HG03521 (cell line): Measurements from ENCODE around the gene MAP4K4.

Experiments used
- ATAC-seq: cut with Tn5 transposase; IDR thresholded peaks from one replicate; pipeline ENCODE4 v1.9.1; 2021; ENCODE audit warnings: mild to moderate bottlenecking, moderate library complexity; ENCODE audit not compliant: unreplicated experiment

The MAP4K4 gene

GRCh38 chr2:101809698-101810097, 112.2 kb downstream of the MAP4K4 start:
- ATAC-seq, result no peak

DNA sequence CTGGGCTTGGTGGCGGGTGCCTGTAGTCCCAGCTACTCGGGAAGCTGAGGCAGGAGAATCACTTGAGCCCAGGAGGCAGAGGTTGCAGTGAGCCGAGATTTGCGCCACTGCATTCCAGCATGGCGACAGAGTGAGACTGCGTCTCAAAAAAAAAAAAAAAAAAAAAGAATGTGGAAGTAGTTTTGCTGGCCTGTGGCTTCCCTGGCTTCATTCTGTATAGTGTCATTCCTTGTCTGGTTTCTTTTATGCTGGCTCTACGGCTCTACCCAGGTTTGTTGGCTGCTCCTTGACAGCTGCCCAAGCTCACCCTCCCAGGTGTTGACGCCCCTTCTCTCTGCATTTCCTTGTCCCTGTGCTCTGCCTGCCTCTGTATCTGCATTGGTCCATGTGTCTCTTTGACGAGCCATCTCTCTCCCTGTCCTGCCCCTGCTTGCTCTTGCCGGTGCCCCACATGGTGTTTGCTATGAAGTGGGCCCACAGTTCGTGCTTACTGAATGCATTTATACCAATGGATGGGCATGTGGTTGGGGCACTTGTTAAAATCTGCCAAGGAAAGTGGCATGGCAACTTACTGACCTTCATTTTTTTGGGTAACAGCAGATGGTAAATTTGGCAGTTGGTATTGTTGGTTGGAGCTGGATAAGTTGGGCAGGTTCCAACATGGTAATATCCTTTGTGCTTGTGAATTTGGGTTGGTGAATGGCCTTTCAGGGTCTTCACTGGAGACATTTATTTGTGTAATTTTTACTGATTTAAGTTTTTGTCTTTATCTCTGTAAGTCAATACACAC, 113.9 kb downstream of the MAP4K4 start:
- ATAC-seq, result no peak

GRCh38 chr2:101812226-101812625, 114.7 kb downstream of the MAP4K4 start:
- no peak for ATAC-seq

- no peak for ATAC-seq
These were observed 117.2 kb downstream of the MAP4K4 start for GRCh38 chr2:101814752-101815151.

DNA sequence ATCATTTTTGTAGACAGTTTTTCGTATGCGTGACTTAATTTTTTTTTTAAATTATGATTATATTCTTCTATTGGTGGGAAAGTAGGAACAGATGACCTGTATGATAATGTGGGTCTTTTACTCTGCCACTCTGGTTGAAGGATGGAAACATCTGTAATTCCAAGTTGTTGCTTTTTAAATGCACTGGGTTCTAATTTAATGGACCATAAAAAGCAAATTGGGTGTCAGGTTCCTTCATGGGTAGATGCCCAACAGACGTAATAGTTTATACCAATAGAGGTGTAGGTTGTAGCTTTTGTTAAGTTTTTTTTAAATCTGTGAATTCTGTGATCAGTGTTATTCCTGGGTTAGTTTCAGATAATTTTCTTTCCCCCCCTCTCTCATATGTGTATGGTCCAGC, 117.6 kb downstream of the MAP4K4 start:
- no peak for ATAC-seq

- ATAC-seq, result no peak
These were observed 118.4 kb downstream of the MAP4K4 start for GRCh38 chr2:101815739-101816391.

GRCh38 chr2:101816598-101816997, 119.1 kb downstream of the MAP4K4 start:
- ATAC-seq, result no peak

DNA sequence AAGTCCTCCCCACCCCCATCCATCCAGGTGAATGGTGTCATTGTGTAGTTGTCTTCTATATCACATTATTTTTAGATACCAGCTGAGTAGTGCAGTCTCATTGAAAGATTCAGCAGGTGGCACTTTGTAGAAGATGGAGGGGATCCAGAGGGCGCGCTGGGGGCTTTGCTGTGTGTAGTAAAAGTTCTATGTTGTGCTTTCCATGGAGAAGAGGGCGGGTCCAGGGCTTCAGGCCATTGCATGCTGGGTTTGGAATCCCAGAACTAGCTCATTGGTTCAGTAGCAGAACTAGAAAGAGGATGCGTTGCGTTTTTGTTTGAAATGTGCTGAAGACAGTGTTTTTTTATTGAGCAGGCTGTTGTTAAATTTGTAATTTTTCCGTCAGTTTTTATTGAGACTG, 120.0 kb downstream of the MAP4K4 start:
- no peak for ATAC-seq

GRCh38 chr2:101818531-101819451, 121.3 kb downstream of the MAP4K4 start:
- no peak for ATAC-seq

DNA sequence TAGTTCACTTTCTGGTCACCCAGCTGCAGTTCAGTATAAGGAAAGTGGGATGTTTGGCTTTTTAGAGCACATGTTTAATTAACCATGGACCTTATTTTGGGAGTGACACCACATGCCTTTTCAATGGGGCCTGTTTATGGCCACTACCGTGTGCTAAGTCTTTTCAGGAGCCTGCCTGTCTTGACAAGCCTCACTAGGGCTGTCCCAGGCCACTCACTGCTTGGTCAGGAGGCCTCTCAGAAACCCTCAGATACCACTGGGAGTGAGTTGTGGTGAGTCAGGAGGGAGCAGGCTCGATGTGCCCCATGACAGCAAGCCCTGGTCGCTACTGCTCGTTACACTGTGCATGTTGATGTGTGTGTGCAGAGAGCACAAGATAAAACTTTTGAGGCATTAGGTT, 123.0 kb downstream of the MAP4K4 start:
- no peak for ATAC-seq

DNA sequence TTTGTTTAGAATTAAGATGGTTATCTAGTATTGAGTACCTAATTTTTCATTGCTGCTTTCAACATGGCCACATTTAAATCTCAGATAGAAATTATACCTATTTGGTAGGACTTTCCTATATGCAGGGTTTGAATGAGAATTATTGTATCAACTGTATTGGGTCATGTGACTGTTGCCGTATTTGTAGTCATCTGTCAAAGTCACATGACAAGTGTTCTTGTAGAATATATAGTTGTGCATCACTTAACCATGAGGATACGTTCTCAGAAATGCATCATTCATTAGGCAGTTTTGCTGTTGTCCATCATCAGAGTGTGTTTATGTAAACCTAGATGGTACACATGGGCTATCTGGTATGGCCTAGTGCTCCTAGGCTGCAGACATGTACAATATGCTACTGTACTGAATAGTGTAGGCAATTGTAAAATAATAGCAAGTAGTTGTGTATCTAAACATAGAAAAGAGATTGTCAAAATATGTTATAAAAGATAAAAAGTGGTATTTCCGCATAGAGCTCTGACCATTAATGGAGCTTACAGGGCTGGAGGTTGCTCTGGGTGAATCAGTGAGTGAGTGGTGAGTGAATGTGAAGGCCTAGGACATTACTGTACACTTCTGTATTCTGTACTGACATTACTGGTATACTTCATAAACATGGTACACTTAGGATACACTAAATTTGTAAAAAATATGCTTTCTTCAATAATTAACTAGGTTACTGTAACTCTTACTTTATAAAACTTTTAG, 123.7 kb downstream of the MAP4K4 start:
- no peak for ATAC-seq

DNA sequence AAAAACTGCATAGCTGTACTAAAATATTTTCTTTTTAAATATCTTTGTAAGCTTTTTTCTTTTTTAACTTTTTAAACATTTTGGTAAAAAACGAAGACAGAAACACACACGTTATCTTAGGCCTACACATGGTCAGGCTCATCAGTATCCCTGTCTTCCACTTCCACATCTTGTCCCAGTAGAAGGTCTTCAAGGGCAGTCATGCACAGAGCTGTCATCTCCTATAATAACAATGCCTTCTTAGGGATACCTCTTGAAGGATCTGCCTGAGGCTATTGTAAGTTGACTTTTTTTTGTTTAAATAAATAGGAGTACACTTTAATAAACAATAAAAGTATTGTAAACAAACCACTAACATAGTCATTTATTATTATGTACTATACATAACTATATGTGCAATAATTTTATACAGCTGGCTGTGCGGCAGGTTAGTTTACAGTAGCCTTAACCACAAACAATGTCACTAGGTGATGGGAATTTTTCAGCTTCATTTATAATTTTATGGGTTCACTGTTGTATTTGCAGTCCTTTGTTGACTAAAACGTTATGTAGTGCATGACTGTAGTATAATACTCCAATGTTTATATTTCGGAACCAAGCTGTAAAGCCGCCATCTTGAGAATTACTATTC, 124.4 kb downstream of the MAP4K4 start:
- no peak for ATAC-seq

GRCh38 chr2:101823347-101823791, 125.9 kb downstream of the MAP4K4 start:
- ATAC-seq, result peak; percentile 50

DNA sequence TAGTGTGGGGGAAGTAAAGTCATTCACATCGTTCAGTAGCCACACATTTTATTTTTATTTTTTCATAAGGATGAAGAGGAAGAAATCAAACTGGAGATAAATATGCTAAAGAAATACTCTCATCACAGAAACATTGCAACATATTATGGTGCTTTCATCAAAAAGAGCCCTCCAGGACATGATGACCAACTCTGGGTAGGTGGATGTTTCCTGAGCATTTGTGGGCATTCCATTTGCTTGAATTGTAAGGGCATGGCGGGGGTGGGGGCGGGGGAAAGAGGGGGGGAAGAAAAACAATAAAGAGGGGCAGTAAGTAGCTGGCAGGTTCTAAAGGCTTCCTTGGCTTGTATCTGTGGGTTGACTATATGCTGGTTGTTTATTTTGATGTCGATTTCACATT, 126.4 kb downstream of the MAP4K4 start:
- ATAC-seq, result no peak

GRCh38 chr2:101826716-101827115, 129.2 kb downstream of the MAP4K4 start:
- no peak for ATAC-seq

DNA sequence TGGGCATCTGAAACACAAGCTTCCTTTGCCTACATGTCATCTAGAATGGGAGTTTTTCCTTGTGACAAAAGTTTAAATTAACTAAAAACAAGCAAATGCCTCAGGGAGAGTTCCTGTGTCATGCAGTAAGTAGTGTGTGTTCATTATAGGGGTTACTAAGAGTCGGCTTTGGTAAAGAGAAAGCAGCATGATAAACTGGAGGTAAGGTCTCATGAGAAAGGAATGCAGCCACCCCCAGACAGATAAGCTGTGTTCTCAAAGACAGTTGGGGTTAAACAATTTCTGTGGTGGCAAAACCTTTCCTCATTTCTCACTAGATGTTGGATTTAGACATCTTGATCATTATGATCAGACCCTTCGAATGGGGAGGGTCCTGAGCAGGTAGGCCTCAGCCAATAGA, 129.7 kb downstream of the MAP4K4 start:
- no peak for ATAC-seq

- ATAC-seq, result no peak
These were observed 130.8 kb downstream of the MAP4K4 start for GRCh38 chr2:101828257-101828656.

DNA sequence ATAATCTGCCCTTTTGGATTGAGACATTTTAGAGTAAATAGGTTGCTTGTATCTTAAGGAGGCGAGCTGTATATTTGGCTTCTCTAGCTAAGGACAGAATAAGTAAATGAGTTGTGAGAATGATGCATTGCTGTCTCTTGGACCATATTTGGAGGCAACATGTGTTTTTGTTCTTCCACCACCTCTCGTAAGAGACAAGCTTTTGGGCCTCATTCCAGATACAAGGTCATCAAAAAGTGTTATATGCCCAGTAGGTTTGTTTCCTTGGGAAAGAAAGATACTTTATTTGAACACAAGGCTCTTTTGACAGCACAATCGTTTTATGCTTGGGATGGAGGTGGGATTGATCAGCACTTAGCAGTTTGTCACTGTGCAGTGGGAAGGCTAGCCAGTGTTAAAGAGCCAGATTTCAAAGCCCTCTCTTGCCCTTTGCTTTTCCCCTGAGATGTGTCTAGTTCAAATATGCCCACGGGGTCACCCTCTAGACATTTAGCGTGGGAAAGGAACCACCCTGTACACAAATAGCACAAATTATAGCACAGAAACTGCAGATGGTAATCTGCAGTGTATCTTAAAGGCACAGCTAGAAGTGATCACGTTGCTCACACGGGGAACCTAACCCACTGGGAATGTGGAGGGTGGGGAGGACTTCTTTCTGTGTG, 131.3 kb downstream of the MAP4K4 start:
- ATAC-seq, result no peak

- ATAC-seq, result no peak
These were observed 131.9 kb downstream of the MAP4K4 start for GRCh38 chr2:101829429-101829828.

DNA sequence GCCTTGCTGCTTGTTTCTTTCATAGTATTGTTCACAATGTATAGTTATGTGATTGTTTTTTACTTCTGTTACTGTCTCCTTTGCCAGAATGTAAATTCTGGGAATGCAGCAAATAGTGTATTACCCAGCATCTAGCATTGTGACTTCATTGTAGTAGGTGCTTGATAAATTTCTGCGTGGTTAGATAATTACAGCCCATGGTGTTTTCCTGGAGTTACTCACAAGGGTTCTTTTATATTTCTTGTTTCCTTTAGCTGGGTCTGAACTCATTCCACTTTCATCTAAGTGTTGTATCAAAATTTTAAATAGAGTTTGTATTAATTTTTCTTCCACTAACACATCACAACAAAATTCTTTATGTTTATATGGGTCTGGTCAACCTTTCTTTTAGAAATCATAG, 132.6 kb downstream of the MAP4K4 start:
- no peak for ATAC-seq
